ENCODE results near the gene LY6G5C. TPM values are rescaled to one million over a fixed set of nuclear protein-coding genes. Genes with fewer than 3 reads are reported as not detected.

Gene LY6G5C
- total and polyA plus RNA-seq, 9 of the 15 experiments (the other 6 are each of a cell fraction or from before 2014, with no cell fraction given): 0.10 to 0.67 (median 0.46) TPM; not detected in 4

GRCh38 chr6:31658158-31658688 lies 22.6 kb downstream of the LY6G5C start (continued):
- no peak for TF ChIP-seq RFX5 (IDR thresholded peaks at IDR 0.05; ENCODE audit: low read depth, low read length)
- TF ChIP-seq RBM39 (optimal IDR thresholded peaks at IDR 0.05; ENCODE audit: low read depth, low read length): no peak
- TF ChIP-seq SLC30A9 (CRISPR knock-in tag; IDR thresholded peaks at IDR 0.05): no peak
- TF ChIP-seq LEF1 (IDR thresholded peaks at IDR 0.05): no peak
- TF ChIP-seq PRDM10 (IDR thresholded peaks at IDR 0.05; ENCODE audit: partially characterized antibody): no peak
- TF ChIP-seq FOXA3 (CRISPR knock-in tag; conservative IDR thresholded peaks at IDR 0.05 in 1 of 2, IDR thresholded peaks at IDR 0.05 in 1 of 2): no peak
- no peak for TF ChIP-seq ZNF23 (CRISPR knock-in tag; IDR thresholded peaks at IDR 0.05)
- no peak for TF ChIP-seq KHSRP (IDR thresholded peaks at IDR 0.05)
- no peak for TF ChIP-seq ZNF507 (tag; conservative IDR thresholded peaks at IDR 0.05)
- TF ChIP-seq DLX4 (CRISPR knock-in tag; IDR thresholded peaks at IDR 0.05): no peak
- no peak for TF ChIP-seq IFI16 (CRISPR knock-in tag; IDR thresholded peaks at IDR 0.05)
- TF ChIP-seq ZBTB7A (IDR thresholded peaks at IDR 0.05; ENCODE audit: borderline replicate concordance, control insufficient read depth, low read depth, low read length): peak; percentile 49; the same call in 1 of the 2 replicates
- TF ChIP-seq BMI1 (IDR thresholded peaks at IDR 0.05; ENCODE audit: low read length): no peak
